DMS 273 (cell line): Measurements from ENCODE around the gene NME7.
"Not testable (repeated sequence)": the region's sequence is repeated elsewhere in the genome, so short reads cannot be mapped to it uniquely, and the experiment has no call there.

ENCODE experiments used
- DNase-seq: peaks from one replicate; lab custom pipeline; 2025; ENCODE audit not compliant: unreplicated experiment; lab: John Stamatoyannopoulos, UW

Gene NME7

DNA sequence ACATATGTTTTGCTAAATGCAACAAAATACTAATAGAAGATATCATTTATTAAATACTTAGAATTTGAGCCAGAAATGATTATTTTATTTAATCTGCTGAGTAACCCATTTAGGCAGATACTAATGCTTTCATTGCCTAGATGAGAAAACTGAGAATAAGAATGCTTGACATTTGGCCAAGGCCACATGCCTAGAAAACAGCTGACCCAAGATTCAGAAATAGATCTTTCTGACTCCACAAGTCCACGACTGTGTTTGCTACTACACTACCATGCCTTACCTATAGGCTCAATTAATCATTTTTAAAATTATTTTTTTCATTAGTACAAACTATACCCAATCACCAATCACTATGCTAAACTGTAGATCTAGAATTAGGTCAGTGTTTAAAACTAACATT lies 131.5 kb downstream of the NME7 start:
- DNase-seq, result no peak

DNA sequence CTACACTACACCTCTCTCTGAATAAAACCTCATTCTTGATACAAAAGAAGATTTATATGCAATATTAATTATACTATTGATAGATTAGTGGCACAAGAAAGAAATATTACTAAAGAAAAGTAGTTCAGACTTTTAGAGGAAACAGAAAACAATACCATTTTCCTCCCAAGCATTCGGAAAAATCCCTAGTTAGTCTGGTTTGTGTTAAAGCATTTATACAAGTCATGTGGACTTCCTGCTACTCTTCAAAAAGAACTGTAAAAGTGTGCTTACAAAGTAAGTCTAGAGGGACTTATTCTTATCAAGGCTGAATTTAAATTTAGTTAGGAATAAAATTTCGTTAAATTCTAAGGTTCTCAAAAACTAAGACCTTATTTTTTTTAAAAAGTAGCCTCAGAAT lies 132.0 kb downstream of the NME7 start:
- DNase-seq, result no peak

DNA sequence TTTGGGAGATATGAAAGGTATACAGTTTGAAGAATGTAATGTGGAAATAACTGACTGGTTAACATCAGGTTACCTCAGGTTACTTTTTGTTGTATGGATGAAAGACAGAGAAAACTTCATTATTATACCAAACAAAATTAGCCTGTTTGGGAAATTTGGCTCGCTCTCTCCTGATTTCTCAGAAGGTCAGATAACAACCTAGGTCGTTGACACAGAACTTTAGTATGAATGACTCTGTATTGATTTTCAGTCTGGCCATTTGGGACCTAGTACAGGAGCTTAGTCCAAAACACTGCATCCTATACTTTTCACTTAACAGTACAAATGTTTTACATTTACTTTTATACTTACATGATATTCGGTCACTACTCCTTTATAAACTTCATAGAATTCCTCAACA lies 132.8 kb downstream of the NME7 start:
- DNase-seq, result no peak

DNA sequence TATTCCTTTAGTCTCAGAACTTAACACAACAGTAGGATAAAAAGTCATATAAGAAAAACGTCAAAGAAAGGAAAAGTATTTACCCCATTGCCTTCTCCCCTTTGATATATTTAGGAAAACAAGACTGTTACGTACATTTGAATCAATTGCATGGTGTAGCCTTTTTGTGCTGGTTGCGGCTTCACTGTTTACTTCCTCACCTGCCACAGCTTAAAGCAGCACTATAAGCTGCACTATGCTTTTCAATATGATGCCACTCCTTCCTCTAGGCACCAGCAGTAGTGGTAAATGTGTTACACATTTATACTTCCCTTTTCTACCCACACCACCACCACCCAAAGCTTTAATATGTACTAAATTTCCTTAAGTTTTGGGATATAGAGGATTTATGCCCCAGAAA lies 150.0 kb downstream of the NME7 start:
- DNase-seq, result no peak

DNA sequence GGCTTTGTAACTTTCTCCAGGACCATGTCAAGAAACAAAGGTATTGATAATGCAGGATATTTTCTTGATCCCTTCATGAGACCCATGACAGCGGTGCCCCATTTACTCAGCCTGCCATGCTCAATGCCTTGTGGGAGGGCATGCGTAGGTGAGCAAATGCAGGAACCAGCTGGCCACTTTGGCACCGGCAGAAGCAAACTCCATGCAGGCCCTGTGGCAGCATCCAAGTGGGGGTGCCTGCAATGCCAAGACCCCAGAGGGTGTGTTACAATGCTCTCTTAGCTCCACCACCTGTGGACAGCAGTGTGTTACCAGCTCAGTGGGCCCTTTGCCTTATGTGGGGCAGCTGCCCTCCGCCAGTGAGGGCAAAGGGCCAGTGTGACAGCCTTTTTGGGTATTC lies 153.0 kb downstream of the NME7 start:
- no peak for DNase-seq

DNA sequence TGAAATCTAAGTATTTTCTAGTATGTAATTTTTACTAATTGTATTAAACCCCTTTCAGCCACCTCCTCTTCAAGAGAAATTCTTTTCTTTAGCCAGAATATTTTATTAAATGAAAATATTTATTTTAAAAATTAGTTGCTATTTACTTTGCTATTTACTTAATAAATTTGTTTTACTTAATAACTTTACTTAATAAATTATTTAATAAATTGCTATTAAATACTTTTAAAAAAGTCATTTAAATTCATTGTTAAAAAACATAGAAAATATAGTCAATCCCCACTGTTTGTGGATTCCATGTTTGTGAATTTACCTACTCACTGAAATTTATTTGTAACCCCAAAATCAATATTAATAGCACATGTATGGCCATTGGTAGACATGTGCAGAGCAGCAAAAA lies 155.5 kb downstream of the NME7 start:
- no peak for DNase-seq

DNA sequence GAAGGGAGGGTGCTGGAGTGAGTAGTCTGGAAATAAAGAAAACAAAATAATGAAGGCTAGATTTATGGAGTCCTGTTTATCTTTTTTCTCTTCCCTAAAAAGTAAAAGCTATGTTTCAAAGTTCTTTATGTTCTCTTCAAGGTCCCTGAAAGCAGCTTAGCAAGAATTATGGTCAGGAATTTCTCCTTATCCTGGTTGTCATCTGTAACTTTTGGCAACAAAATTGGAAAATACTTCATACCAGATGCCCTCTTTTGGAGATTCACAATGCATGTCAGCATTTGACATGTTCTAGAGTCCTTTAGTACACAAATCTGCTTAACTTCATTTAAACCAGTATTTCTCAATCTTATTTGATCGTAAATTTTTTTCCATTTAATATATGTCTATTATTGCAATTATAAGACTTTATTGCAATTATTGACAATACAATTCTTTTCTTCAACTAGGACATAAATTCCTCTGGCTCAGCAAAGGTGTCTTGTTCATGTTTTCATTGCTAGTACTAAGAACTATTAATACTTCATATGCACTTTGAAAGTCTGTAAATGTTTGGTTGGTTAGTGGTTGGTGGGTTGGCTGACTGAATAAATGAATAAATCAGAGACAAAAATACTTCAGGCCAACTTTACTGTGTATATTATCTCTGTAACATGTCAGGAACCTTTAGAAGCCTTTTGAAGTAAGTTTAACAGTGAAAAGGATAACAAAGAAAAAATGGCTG lies 159.6 kb downstream of the NME7 start:
- DNase-seq, result no peak

DNA sequence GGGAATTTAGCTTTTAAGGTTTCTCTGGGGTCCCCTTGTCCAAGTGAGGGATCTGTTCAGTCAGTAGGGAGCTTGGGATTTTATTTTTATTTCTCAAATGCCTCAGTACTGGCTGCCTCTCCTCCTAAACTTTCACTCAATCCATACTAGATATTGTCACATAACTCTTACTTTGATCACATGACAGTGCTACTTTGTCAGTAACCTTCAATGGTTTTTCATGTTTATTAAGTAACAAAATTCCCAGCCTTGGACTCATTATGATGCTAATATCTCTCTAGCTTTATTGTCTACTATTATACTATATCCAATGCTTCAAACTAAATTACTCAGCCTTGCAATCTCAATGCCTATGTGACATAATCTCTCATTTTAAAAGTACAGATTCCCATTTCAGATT lies 163.4 kb downstream of the NME7 start:
- DNase-seq, result no peak

DNA sequence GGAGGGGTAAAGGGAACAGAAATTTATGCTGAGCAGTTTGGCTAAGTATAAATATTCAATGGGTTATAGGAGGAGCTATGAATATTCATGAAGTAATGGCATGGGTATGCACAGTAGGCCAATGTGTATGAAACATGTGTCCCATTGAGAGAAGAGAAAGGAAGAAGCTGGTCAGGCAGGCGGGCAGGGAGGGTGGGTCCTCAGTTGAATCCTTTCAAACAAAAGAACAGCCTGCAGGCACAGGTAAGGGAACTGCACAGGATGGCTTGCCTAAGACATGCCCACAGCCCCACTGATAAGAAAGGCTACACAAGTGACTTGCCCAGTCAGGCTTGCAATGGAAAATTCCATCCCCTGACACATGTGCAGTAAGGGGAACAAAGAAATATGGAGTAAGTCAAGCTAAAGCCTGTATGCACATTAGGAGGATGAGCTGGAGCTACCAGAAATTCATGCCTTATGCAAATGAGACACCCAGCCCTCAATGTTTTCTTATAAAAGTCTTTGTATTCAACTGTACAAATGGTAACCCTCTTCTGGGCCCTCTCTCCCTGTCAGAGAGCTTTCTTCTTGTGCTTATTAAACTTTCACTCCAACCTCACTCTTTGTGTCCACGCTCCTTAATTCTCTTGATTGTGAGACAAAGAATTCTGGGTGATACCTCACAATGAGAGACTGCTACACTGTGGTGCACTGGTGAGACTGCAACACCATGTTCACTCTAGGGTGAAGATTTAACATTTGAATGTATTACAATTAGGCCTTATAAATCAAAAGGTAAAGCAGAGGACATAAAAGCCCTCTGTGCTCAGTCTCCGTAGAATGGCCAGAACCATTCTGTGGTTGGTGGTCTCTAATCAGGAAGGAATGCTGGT lies 164.6 kb downstream of the NME7 start:
- no peak for DNase-seq

DNA sequence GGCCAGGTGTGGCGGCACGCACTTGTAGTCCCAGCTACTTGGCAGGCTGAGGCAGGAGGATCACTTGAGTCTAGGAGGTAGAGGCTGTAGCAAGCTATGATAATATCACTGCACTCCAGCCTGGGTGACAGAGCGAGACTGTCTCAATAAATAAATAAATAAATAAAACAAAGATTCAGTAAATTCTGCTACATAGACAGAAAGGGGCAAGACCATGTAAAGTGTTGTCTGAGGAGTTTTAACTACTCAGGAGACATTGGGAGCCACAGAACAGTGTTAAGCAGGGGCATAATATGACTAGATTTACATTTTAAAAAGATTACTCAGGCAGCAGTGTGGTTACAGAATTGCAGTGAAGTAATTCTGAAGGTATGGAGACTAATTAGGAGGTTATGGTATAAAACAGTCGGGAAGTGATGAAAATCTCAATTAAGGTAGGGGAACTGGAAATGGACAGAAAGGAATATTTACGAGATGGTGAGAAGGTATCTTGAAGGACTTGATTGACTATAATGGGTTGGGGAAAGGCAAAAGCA lies 166.4 kb downstream of the NME7 start:
- DNase-seq, result no peak

DNA sequence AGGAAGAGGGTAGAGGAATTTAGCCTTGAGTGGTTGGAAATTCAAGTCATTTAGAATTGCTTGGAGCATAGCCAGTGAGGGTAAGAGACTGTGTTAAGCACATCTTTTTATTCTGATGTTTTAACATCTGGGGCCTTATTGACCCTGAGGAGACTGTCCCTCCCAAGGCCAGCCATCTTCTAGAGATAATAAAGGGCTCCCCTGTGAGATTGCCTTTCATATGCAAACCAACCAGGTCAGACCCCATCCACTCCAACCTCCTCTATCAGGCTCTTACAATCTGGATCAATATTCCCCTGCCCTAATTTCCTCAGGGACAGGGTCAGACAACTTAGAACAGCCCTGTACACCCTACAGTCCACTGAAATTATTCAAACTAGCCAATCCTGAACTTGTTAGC lies 167.3 kb downstream of the NME7 start:
- no peak for DNase-seq

DNA sequence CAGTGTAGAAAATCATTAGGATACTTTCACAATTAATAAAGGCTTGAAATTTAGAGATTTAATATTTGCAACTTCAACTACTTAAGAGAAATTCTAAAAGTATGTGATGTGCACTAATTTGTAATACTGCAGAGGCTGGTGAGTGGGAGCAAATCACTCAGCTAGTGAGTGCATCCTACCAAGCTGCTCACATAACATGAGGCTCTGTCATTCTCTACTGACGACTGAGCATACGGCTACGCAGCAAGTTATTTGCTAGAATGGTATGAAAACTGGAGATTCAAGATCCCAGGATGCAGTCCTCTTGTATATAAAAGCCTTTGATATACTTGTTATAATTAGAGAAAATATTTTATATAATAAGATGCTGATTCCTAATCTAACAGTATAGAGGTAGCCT lies 171.0 kb downstream of the NME7 start:
- no peak for DNase-seq

DNA sequence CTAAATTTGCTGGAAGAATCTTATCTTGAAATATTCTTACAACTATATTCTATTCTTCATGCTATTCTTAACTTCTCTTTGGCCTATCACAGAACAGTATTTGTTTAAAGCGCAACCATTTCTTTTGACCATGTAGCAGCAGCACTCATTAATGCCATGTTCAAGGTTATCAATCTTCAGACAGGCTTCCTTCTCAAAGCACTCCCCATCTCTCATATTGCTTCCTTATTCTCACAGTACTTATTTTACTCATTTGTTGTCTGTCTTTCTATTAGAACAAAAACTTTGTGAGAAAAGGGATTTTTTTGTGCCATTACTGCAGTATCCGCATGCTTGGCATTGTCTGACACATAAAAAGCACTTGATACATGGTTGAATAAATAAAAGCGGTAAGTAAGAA lies 171.4 kb downstream of the NME7 start:
- DNase-seq, result no peak

DNA sequence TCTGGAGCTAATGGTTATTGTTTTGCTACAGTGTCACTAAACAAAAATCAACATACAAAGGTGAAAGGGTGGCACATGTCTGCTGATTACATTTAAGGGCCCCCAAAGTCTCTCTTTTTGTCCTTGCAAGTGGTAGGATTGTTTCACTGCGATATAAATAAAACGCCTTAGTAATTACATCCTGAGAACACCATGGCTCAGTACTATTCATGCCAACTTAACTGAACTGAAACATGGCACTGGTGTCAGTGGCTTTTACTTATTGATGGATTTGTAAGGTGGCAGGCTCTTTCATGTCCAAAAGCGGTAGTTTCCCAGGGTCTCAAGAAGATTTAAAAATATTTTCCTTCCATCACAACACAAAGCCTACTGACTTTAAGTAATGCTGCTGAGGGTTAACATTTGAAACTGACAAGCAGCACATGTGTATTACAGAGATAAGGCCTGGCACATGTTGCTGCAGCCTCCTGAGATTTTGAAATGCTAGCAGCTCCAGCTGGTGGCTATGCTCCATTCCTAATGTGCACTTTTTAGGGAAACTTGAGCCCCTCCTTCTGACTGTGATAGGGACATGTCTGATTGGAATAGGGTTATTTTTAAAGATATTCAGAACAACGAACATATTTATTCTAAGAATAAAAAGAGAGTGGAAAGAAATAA lies 174.3 kb downstream of the NME7 start:
- peak; percentile 86 for DNase-seq

DNA sequence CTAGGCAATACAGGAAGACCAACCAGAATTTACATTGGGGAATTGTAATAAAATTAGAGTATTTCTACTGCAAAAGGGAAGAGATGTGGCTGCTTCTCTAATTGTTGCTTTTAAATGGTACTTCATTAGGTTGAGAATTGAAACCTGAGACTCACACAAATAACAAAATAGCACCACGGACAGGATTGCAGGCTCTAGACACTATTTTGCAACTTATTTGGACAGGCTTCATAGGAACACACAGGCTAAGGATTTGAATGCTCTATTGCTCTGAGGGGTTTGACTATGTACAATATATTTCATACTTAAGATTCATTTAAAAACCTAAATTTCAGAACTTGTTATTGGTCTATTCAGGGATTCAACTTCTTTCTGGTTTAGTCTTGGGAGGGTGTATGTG lies 181.5 kb downstream of the NME7 start:
- DNase-seq, result no peak

DNA sequence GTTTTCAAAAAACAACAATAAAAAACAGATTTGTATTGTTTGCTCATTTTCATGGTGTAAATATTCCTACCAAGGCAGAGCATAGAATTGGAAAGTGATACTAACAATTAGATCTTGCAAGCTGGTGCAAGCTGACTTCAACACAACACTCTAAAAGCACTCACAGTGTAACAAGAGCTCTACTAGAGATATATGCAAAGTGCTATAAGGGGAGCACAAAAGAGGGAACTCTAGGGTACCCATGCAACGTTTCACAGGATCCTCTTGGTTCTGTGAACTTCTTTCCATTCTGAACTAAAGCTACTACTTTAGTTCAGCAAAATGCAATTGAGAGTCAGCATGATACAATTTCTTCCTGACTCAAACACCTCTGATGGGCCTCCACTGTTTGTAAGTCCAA lies 182.8 kb downstream of the NME7 start:
- no peak for DNase-seq

DNA sequence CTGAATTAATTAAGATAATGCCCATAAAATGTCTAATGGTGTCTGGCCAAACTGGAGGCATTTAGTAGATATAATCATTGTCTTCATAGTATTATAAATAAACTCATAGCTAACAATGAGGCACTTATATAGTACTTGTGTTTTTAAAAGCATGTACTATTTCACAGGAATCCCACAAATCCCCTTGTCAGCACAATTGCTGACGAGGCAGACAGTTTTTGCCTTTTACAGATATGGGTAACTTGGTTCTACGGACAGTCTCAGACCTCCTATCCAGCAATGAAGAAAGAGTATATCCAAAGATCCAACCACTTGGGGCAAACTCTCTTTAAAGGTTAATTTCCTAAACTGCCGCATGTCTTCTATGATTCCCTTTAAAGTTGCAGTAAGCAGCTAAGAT lies 187.4 kb downstream of the NME7 start:
- no peak for DNase-seq

DNA sequence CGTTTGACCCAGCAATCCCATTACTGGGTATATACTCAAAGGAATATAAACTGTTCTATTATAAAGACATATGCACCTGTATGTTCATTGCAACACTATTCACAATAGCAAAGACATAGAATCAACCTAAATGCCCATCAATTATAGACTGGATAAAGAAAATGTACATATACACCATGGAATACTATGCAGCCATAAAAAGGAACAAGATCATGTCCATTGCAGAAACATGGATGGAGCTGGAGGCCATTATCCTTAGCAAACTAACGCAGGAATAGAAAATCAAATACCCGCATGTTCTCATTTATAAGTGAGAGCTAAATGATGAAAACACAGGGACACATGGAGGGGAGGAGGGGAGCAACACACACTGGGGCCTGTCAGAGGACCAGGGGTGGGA lies 188.2 kb downstream of the NME7 start:
- DNase-seq, result not testable (repeated sequence)

DNA sequence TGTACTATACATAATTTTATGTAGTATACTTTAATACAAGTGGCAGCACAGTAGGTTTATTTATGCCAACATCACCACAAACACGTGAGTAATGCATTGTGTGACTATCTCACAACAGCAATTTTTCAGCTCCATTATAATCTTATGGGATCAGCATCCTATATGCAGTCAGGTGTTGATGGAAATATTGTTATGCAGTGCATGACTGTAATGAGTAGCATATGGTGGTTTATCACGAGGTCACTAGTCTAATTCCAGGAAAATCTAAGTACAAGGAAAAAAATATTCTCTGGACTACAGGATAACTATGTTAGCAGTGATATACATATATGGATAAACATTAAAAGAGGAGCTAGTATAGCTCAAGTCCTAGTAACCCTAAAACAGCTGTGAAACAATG lies 192.1 kb downstream of the NME7 start:
- DNase-seq, result no peak

DNA sequence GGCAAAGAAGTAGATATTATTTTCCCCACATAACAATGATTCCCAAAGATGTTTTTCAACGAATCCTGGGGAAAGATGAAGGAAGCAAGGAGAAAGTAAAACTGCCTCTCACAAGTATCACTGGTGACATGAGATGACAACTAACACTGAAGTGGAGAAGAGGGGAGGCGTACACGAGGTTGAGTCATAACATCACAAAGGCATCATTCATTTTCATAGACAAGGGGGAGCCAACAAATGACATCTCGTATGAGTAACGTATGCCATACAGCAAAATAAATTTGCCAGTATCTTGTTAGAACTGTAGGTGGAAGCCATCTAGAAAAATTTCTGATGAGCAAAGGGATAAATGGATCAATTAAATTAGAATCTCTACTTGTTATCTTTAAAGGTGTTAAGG lies 204.5 kb downstream of the NME7 start:
- no peak for DNase-seq

DNA sequence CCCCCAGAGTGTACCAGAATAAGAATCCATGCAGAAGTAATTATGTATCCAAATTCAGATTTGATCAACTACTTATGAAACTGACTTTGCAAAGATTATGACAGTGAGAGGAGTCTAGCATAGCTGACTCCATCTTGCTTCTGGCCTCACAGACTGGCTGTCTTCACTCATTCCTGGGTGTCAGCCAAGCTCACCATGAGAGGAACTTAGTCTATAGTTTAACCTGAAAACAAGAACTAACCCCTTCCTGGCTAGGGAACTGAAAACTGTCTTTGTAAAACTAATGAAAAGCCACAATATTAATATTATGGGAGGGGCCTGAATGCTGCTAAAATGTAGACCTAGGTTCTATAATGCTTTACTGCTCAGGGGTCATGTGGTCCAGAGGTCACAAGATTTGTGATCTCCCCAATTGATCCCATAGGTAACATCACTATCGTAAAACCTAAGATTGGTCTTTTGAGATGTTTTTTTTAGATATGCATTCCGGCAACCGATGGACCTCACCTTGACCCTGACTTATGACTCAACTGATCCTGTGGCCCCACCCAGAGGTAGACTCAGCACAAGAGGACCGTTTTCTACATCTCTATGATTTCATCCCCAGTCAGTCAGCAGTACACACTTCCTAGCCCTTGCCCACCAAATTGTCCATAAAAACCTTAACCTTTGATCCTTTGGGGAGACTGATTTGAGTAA lies 206.0 kb downstream of the NME7 start:
- no peak for DNase-seq
